Fibroblast of lung (primary cell): Measurements from ENCODE around the gene ASXL2. TPM values are rescaled to one million over a fixed set of nuclear protein-coding genes. Genes with fewer than 3 reads are reported as not detected.

Experiments used
- DNase-seq, 2 donors: peaks; one replicate each; pipeline versions ENCODE4 v3.0.0 to v3.0.0-alpha.2; 2010; ENCODE audit warnings: low read depth in 2 of 2
- H2AFZ ChIP-seq: 2 replicates; pipeline ENCODE4 v1.5.1; 2012; ENCODE audit warnings: low read length, control low read depth, inconsistent platforms
- H3K27ac ChIP-seq: 2 replicates; pipeline ENCODE4 v1.5.1; 2011; ENCODE audit warnings: low read length, control low read depth; ENCODE audit not compliant: insufficient read depth
- H3K27me3 ChIP-seq: 2 replicates; pipeline ENCODE4 v1.5.1; 2011; ENCODE audit warnings: mild to moderate bottlenecking, low read length; ENCODE audit not compliant: control insufficient read depth, insufficient read depth
- H3K36me3 ChIP-seq: 2 replicates; pipeline ENCODE4 v1.5.1; 2011; ENCODE audit warnings: low read length; ENCODE audit not compliant: control insufficient read depth, insufficient read depth
- H3K4me1 ChIP-seq: 2 replicates; pipeline ENCODE4 v1.5.1; 2011; ENCODE audit warnings: low read length; ENCODE audit not compliant: control insufficient read depth, insufficient read depth; ENCODE audit errors: extremely low read depth
- H3K4me2 ChIP-seq: 2 replicates; pipeline ENCODE4 v1.5.1; 2011; ENCODE audit warnings: low read length, control low read depth; ENCODE audit not compliant: insufficient read depth; ENCODE audit errors: extremely low read depth
- H3K4me3 ChIP-seq, 4 experiments: fragments of 200-600 bp in 1 of 4; sonication (generic) in 1 of 4; replicated peaks in 1 of 4; 2 replicates each; pipeline ENCODE4 v1.5.1; 2011 to 2016; ENCODE audit warnings: low read length in 4 of 4, low read depth in 3 of 4, mild to moderate bottlenecking in 3 of 4, control low read depth in 2 of 4, inconsistent platforms in 1 of 4, mixed read lengths in 1 of 4; ENCODE audit not compliant: insufficient read depth in 1 of 4; ENCODE audit errors: control extremely low read depth in 1 of 4
- H3K79me2 ChIP-seq: 2 replicates; pipeline ENCODE4 v1.5.1; 2012; ENCODE audit warnings: mild to moderate bottlenecking, low read length, inconsistent platforms; ENCODE audit not compliant: control insufficient read depth, insufficient read depth
- H3K9ac ChIP-seq: 2 replicates; pipeline ENCODE4 v1.5.1; 2011; ENCODE audit warnings: mild to moderate bottlenecking, low read length, control low read depth; ENCODE audit not compliant: insufficient read depth
- H3K9me3 ChIP-seq: 2 replicates; pipeline ENCODE4 v1.5.1; 2012; ENCODE audit warnings: low read depth, low read length; ENCODE audit not compliant: control insufficient read depth, insufficient read depth
- H4K20me1 ChIP-seq: 2 replicates; pipeline ENCODE4 v1.5.1; 2011; ENCODE audit warnings: low read length; ENCODE audit not compliant: control insufficient read depth, insufficient read depth; ENCODE audit errors: extremely low read depth
- EZH2 ChIP-seq: IDR thresholded peaks from 2 replicates; pipeline ENCODE4 v1.5.1; 2012; ENCODE audit warnings: low read length, control low read depth, mild to moderate bottlenecking; ENCODE audit errors: missing control alignments
- polyA plus RNA-seq, 2 donors: library from polyadenylated mRNA; depleted of rRNA in 1 of 2; stranded (reverse) in 1 of 2; unstranded in 1 of 2; fragments of >200 nt; gene quantifications; 2 replicates each; pipeline ENCODE4 v1.2.1, GENCODE V29; 2011 to 2012; ENCODE audit warnings: missing spikeins in 1 of 2
- total RNA-seq: library from RNA; depleted of rRNA; stranded (reverse); fragments of >200 nt; gene quantifications from 2 replicates; pipeline ENCODE4 v1.2.1, GENCODE V29; 2014
- TF ChIP-seq, protein P1 (sequence below), 2 donors: IDR thresholded peaks in 1 of 2; conservative IDR thresholded peaks in 1 of 2; 1 replicate in 1 of 2; 2 replicates in 1 of 2; pipeline ENCODE4 v1.5.1; 2011 to 2012; ENCODE audit warnings: low read length in 2 of 2, control low read depth in 1 of 2, inconsistent platforms in 1 of 2, low read depth in 1 of 2, mild to moderate bottlenecking in 1 of 2

Gene ASXL2
- total and polyA plus RNA-seq, 2 donors (not counting 1 experiment from before 2014, with no cell fraction given) = 5.9 to 16.6 TPM

DNA sequence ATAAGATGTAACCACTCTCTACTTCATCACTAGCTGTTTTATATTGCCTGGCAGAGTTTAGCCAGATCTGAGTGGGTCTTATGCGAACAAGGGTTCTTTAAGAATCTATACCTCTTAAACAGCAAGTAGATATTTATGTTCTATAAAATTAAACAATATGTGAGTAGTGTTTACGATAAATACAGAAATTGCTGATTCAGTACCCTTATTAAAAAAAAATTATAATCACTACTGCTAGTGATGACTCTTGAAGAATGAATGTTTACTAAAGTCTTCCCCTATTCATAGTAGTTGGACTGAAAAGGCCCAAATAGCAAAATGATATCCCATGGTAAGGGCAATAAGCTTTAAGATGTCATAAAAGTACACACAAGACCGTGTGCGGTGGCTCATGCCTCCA, 106.2 kb downstream of the ASXL2 start:
- no peak for TF ChIP-seq EZH2
- TF ChIP-seq, protein P1, sequence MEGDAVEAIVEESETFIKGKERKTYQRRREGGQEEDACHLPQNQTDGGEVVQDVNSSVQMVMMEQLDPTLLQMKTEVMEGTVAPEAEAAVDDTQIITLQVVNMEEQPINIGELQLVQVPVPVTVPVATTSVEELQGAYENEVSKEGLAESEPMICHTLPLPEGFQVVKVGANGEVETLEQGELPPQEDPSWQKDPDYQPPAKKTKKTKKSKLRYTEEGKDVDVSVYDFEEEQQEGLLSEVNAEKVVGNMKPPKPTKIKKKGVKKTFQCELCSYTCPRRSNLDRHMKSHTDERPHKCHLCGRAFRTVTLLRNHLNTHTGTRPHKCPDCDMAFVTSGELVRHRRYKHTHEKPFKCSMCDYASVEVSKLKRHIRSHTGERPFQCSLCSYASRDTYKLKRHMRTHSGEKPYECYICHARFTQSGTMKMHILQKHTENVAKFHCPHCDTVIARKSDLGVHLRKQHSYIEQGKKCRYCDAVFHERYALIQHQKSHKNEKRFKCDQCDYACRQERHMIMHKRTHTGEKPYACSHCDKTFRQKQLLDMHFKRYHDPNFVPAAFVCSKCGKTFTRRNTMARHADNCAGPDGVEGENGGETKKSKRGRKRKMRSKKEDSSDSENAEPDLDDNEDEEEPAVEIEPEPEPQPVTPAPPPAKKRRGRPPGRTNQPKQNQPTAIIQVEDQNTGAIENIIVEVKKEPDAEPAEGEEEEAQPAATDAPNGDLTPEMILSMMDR (conservative IDR thresholded peaks at IDR 0.05 in 1 of 2, IDR thresholded peaks at IDR 0.05 in 1 of 2; ENCODE audit: low read depth in 1 of 2, low read length in 2 of 2) = no peak
- no peak for DNase-seq
- Histone ChIP-seq H3K27me3 (no peaks in the 10 kb centered on the region), H3K4me1 (no peaks in the 10 kb centered on the region), H4K20me1 (no peaks in the 10 kb centered on the region), H3K9ac (no peak overlapping the region), H3K27ac (no peak overlapping the region), H3K4me3 (no peak overlapping the region), H3K79me2 (no peaks in the 10 kb centered on the region), H3K36me3 (no peaks in the 10 kb centered on the region), H2AFZ (no peak overlapping the region), H3K4me2 (no peak overlapping the region), H3K9me3 (no peaks in the 10 kb centered on the region)

DNA sequence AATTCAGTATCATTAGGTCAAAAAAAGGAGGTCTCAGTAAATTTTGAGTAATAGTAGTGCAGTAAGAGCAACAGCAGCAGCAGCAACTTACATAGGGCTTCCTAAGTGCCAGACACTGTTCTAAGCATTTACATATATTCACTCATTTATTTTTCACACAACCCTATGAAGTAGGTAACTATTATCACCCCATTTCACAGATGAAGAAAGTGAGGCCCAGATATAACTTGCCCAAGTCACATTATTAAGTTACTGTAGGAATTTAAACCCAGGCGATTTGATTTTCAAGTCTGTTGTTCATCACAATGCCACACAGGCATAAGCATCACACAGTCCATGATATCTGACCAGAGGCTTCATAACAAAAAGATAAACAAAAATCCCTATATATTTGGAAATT, 114.7 kb downstream of the ASXL2 start:
- no peak for DNase-seq
- H3K36me3 ChIP-seq = no peaks in the 10 kb centered on the region
- no peaks in the 10 kb centered on the region for H3K27me3 ChIP-seq
- no peaks in the 10 kb centered on the region for H3K9me3 ChIP-seq
- H3K4me2 ChIP-seq = no peak overlapping the region
- H3K4me3 ChIP-seq = no peak overlapping the region
- no peak overlapping the region for H3K27ac ChIP-seq
- no peaks in the 10 kb centered on the region for H3K79me2 ChIP-seq
- no peak overlapping the region for H2AFZ ChIP-seq
- no peaks in the 10 kb centered on the region for H4K20me1 ChIP-seq
- H3K9ac ChIP-seq = no peak overlapping the region
- no peaks in the 10 kb centered on the region for H3K4me1 ChIP-seq
- TF ChIP-seq, protein P1 (conservative IDR thresholded peaks at IDR 0.05 in 1 of 2, IDR thresholded peaks at IDR 0.05 in 1 of 2; ENCODE audit: low read depth in 1 of 2, low read length in 2 of 2) = no peak
- TF ChIP-seq EZH2 = no peak

GRCh38 chr2:25760297-25760696, 118.0 kb downstream of the ASXL2 start:
- Histone ChIP-seq H2AFZ (no peak overlapping the region), H3K27me3 (no peaks in the 10 kb centered on the region), H3K4me1 (no peaks in the 10 kb centered on the region), H3K9ac (no peak overlapping the region), H3K9me3 (no peaks in the 10 kb centered on the region), H3K27ac (no peak overlapping the region), H3K4me3 (no peak overlapping the region), H3K79me2 (no peaks in the 10 kb centered on the region), H3K4me2 (no peak overlapping the region), H3K36me3 (no peaks in the 10 kb centered on the region), H4K20me1 (no peaks in the 10 kb centered on the region)
- TF ChIP-seq, protein P1 (conservative IDR thresholded peaks at IDR 0.05 in 1 of 2, IDR thresholded peaks at IDR 0.05 in 1 of 2; ENCODE audit: low read depth in 1 of 2, low read length in 2 of 2) = no peak
- TF ChIP-seq EZH2 = no peak
- DNase-seq = no peak
